PFSK-1 (cell line): ENCODE measurements around the gene GRIN1.

Source experiments
- FOXP2 ChIP-seq: optimal IDR thresholded peaks from 2 replicates; pipeline ENCODE3; 2011; ENCODE audit warnings: borderline replicate concordance, control low read depth, inconsistent platforms; ENCODE audit not compliant: insufficient read depth; ENCODE audit errors: extremely low read length, extremely low read depth
- POLR2AphosphoS5 ChIP-seq: IDR thresholded peaks from 2 replicates; pipeline ENCODE4 v1.6.1; 2012; ENCODE audit warnings: low read depth, mild to moderate bottlenecking, control low read depth, low read length, moderate library complexity
- REST ChIP-seq, 2 experiments: IDR thresholded peaks; 2 replicates each; pipeline versions ENCODE4 v1.6.1 to v1.8.0; 2011 to 2012; ENCODE audit warnings: low read depth in 2 of 2, low read length in 2 of 2, control low read depth in 1 of 2, inconsistent platforms in 1 of 2, mild to moderate bottlenecking in 1 of 2, moderate library complexity in 1 of 2; ENCODE audit not compliant: insufficient read depth in 1 of 2
- SIN3A ChIP-seq: IDR thresholded peaks from 2 replicates; pipeline ENCODE4 v1.6.1; 2012; ENCODE audit warnings: mild to moderate bottlenecking, low read length, moderate library complexity, borderline replicate concordance; ENCODE audit not compliant: insufficient read depth
- TAF1 ChIP-seq: IDR thresholded peaks from 2 replicates; pipeline ENCODE4 v1.6.1; 2012; ENCODE audit warnings: low read length, control low read depth, borderline replicate concordance; ENCODE audit not compliant: insufficient read depth

GRIN1 gene

GRCh38 chr9:137139468-137140150, 655 bp downstream of the GRIN1 start:
- TF ChIP-seq POLR2AphosphoS5, result no peak
- TF ChIP-seq TAF1, result no peak
- no peak for TF ChIP-seq REST (IDR thresholded peaks at IDR 0.05; ENCODE audit: insufficient read depth in 1 of 2, low read depth in 2 of 2, low read length in 2 of 2)
- TF ChIP-seq FOXP2, result no peak

GRCh38 chr9:137140151-137141012, 1.4 kb downstream of the GRIN1 start:
- TF ChIP-seq FOXP2, result no peak
- no peak for TF ChIP-seq SIN3A
- TF ChIP-seq POLR2AphosphoS5, result no peak
- no peak for TF ChIP-seq TAF1
- peak; percentile 35 to 67; a peak in 1 of 4 replicates for TF ChIP-seq REST (IDR thresholded peaks at IDR 0.05; ENCODE audit: insufficient read depth in 1 of 2, low read depth in 2 of 2, low read length in 2 of 2)

- no peak for TF ChIP-seq SIN3A
- no peak for TF ChIP-seq FOXP2
- no peak for TF ChIP-seq TAF1
- no peak for TF ChIP-seq REST (IDR thresholded peaks at IDR 0.05; ENCODE audit: insufficient read depth in 1 of 2, low read depth in 2 of 2, low read length in 2 of 2)
- TF ChIP-seq POLR2AphosphoS5, result no peak
These were observed 2.3 kb downstream of the GRIN1 start for GRCh38 chr9:137141050-137141810.

- TF ChIP-seq SIN3A (no peak), TAF1 (no peak), POLR2AphosphoS5 (no peak), REST (IDR thresholded peaks at IDR 0.05; ENCODE audit: insufficient read depth in 1 of 2, low read depth in 2 of 2, low read length in 2 of 2) (no peak), FOXP2 (no peak)
These were observed 3.3 kb downstream of the GRIN1 start for GRCh38 chr9:137141976-137142936.
